NCI-H2196 (cell line): ENCODE measurements around the gene UMODL1.

Experiments used
- DNase-seq: peaks from one replicate; lab custom pipeline; 2025; ENCODE audit not compliant: unreplicated experiment; lab: John Stamatoyannopoulos, UW

The UMODL1 gene

DNA sequence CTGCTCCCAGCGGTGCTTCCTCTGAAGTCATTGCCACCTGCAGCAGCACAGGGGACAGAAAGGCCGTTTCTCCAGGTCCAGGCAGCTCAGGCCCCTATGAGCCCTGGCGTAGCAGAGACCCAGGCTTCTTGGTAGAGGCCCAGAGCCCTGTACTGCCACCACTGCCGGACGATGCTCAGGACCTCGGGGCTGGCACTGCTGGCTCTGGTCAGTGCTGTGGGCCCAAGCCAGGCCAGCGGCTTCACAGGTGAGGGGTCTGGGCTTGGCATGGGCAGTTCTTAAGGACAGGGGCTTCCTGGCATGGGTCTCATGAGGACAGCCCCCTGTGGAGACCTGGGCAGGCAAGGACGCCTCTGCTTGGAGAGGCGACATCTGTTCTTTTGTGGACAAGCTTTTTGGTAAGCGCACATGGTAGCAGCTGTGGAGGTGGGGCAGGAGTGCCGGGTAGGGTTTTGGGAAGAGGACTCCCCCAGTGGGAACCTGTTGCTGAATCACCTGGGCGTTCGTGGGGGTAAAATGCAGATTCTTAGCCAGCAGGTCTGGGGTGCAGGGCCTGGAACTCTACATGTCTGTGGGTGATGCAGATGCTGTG lies at the start of gene UMODL1:
TSS of gene UMODL1 (plus strand) at position 172 of the 592 bp plus-strand sequence. CDS start at position 172, 0 bp downstream.
- no peak for DNase-seq

DNA sequence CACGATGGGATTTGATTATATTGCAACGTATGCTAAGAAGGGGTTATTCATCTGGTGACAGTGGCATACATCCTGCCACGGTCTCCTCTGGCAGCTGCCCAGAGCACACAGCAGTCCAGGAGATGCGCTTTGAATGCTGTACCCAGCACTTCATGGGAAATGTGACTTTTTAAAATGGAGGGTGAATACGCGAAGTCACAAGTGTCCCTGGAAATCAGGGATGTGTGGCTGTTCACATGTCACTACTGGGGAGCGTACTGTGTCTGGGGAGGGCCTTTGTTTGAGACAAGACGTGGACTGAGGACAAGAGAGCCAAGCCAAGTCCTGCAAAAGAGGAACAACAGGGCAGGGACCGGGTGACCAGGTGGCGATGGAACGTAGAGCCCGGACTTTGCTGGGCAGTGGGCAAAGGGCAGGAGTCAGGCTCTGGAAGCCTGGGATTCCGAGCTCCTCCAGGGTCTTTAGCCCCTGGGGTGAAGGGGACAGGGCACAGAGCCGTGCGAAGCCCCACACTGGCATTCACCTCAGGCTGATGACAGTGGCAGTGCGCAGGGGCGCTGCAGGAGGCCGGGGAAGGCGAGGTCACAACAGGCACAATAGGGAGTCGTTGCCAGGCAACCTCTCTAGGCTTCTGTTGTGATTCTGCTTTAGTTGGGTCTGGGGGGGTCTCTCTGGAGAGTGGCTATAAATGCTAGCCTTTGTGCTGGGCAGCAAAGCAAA lies 49.6 kb upstream of the UMODL1 start:
- no peak for DNase-seq

DNA sequence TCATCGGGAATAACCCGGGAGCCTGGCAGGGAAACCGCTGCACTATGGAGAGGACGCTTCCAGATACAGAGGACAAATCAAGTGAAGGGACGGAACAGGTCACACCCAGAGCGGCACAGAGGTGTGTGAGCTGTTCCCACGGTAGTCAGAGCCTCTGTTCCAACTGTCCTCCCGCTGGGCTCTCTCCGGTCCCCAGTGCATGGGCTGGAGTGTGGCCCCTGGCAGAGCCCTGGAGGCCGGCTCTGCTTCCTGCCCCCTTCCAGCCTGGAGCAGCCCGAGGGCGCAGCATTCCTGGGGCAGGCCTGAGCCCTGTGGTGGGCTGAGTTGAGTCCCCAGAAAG lies 49.1 kb upstream of the UMODL1 start:
- DNase-seq: no peak

GRCh38 chr21:42022906-42023305 lies 48.2 kb upstream of the UMODL1 start:
- no peak for DNase-seq

GRCh38 chr21:42025376-42026081 lies 45.6 kb upstream of the UMODL1 start:
- DNase-seq: no peak

DNA sequence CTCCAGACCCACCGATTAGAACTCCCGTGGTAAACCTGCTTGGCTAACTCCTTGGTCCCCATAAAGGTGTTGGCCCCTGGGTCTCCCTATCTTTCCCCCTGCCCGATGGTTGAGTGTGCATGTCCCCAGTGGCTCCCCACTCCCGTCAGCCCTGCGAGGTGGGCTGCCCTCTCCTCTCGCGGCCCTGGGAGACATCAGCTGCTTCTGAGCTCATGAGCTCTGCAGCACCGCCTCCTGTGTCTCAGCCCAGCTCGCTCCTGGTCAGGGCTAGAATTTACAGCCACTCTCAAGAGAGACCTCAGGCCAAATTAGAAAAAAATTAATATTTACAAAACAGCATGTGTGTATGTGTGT lies 45.1 kb upstream of the UMODL1 start:
- no peak for DNase-seq

- no peak for DNase-seq
Observed at GRCh38 chr21:42027085-42027821, 43.9 kb upstream of the UMODL1 start.

DNA sequence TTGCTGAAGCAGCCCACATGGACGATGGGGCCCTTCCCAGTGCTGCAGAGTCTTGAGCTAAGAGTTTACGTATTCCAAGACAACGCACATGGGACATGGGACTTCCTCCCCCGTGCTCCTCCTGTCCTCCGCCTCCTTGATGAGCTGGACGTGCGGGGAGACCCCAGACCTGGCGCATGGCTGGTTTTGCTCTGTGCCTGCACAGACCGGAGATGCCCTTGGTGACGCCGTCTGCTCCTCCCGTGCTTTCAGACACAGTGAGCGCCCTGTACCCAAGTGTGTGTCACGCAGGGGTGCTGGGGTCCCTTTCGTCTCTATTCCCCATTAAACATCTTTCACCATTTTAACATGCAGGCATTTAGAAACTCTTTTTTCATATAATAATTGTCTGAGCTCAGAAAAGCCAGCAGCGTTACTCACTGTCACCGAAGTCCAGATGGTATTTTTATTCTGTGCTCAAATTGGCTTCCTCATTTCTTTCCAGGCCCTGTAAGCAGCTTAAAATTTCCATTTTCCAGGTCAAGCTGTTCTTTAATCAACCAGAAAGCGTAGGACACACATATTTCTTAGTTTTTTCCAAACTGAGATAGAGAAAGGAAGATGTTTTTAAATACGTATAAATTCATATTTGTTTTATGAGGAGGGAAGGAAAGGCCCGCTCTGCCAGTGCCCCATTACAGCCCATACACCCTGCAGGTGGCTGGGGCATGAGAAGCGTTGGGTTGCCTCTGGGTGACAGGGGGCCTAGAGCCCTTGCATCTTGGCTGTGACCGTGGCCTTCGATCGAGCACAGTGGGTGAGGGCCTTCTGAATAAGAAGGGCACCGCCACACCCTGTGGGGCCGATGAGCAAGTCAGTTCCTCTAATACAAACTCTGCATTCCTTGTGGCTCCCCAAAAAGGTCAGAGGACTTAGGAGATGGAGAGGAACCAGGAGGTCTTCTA lies 43.0 kb upstream of the UMODL1 start:
- DNase-seq: no peak

DNA sequence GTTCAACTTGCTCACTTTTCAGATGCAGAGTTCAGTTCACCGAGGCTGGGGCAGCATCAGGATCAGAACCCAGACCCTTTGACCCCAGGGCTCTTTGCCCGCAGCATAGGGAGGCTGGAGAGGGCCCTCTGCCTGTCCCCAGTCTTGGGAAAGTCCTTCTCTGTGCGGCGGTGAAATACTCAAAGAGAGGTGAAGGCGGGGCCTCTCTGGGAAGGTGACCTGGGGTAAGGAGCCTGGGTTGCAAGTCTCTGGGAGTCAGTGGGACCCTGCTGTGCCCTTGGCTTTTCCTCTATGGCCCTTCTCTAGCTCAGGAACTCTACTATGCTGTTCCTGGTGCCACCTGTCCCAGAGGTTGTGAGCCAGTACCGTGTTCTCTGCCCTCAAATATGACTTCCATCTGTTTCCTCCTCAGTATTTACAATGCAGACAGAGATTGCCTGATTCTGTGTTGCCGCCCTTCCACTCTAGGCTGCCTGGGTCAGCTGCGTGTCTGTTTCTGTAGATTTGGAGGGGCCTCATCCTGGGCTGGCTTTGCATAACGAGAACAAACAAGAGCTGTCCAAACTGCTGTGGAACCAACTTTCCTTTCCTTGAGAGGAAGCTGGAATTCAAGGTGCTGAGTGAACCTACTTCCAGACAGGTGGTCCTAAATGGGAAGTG lies 42.2 kb upstream of the UMODL1 start:
- no peak for DNase-seq

DNA sequence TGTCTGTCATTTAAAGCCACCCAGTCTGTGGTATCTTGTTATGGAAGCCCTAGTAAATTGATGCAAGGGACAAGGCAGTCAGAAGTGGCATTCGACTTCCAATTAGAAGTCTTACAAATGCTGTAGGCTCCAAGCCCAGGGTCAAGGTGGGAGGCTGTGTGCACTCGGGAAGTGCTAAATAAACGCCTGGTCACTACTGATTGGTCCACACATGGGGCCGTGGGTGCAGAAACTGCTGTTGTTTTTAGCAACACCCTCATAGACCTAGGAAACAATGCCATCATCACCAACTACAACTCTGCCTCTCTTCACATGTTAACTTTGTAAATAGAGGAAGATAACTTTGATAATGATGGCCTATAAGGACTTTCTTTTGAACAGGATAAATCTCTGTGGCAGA lies 40.8 kb upstream of the UMODL1 start:
- no peak for DNase-seq

- DNase-seq: no peak
Observed at GRCh38 chr21:42031241-42031640, 39.9 kb upstream of the UMODL1 start.

DNA sequence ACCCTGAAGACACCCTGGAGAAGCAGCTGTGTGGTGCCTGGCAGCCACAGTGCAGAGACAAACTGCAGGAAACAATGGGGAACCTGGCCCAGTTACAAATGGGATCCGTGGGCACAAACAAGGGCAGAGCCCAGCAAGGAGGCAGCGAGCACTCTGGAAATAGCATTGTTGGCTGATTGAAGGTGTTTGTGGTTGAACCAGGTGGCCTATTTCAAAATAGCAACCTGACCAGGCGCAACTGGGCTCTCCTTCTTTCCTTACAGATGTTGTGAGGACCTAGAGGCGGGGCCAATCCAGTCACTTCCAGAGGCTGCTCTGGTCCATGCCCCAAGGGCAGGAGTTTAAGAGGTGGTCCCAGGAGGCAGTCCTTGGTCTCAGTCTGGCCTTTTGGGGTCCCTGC lies 39.3 kb upstream of the UMODL1 start:
- DNase-seq: peak; percentile 25

DNA sequence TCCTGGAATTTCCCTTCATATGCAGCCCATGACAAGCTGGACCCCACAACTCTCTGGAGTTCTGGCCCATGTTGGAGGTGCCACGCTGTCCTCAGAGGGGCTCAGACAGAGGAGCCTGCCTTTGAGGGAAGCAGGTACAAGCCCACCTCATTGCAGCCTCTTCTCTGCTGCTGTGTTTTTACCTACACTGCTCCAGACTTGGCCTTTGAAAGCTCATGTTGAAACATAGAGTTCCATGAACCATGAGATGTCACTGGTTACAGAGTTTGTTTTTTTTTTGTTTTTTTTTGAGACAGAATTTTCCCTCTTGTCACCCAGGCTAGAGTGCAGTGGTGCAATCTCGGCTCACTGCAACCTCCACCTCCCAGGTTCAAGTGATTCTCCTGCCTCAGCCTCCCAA lies 38.9 kb upstream of the UMODL1 start:
- DNase-seq: no peak

- no peak for DNase-seq
Observed at GRCh38 chr21:42032968-42033367, 38.1 kb upstream of the UMODL1 start.

GRCh38 chr21:42036313-42036712 lies 34.8 kb upstream of the UMODL1 start:
- DNase-seq: no peak

DNA sequence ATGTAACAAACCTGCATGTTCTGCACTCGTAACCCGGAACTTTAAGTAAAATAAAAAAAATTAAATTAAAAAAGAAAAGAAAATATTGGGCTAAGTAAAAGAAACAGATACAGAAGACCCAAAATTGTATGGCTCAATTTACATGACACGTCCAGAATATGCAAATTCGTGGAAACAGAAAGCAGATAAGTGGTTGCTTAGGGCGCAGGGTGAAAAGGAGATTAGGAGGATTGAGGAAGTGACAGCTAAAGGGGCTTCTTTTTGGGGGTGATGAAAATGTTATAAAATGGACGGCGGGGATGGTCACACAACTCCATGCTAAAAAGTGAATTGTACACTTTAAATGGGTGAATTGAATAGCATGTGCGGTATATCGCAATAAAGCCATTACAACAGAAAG lies 33.6 kb upstream of the UMODL1 start:
- no peak for DNase-seq

DNA sequence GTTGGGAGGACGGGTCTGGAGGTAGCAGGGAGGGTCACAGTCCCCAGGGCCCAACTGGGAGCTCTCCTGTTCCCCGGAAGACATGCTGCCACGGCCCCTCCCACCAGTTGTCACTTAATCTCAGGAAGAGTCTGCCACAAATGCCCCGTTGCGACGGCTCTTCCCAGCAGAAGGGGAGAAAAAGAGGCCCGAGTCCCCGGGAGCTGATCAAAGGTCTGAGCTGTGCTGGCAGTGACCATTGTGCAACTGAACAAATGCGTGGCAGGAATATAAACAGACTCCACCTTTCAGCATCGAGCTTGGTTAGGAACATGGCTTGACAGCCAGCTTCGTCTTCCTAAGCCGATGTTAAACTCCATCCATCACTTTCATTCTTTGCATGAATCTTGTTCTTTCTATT lies 33.2 kb upstream of the UMODL1 start:
- DNase-seq: no peak

DNA sequence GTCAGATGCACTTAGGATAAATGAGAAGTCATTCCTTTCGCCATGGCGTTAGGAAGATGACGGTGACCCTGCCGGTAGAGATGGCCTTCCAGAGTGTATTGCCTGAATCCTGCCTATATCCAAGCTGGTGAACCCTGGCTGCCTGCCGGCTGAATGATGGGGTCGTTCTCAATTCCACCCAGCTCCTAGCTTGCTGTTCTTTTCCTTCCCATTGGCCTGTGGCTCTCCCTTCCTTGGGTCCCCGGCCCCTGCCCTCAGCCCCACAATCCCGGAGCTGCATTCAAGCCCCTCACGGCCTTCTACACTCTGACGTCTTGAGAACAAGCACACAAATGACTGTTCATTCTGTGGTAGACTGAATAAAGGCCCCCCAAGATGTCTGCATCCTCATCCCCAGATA lies 32.7 kb upstream of the UMODL1 start:
- DNase-seq: no peak

DNA sequence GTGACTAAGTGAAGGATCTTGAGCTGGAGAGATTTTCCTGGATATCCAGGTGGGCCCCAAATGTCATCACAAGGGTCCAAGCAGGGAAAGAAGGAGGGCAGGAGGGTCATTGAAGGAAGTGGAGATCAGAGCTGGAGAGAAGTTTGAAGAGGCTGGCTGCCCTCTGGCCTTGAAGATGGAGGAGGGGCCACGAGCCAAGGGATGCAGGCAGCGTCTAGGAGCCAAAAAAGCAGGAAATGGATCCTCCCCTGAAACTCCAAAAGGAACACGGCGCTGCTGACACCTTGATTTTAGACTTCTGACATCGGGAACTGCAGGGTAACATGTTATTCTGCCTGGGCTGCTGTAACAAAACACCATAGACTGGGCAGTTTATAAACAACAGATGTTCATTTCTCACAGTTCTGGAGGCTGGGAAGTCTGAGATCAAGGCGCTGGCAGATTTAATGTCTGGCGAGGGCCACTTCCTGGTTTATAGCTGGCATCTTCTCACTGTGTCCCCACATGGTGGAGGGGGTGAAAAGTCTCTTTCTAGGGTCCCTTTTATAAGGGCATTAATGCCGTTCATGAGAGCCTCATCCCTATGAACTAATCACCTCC lies 32.2 kb upstream of the UMODL1 start:
- DNase-seq: no peak

DNA sequence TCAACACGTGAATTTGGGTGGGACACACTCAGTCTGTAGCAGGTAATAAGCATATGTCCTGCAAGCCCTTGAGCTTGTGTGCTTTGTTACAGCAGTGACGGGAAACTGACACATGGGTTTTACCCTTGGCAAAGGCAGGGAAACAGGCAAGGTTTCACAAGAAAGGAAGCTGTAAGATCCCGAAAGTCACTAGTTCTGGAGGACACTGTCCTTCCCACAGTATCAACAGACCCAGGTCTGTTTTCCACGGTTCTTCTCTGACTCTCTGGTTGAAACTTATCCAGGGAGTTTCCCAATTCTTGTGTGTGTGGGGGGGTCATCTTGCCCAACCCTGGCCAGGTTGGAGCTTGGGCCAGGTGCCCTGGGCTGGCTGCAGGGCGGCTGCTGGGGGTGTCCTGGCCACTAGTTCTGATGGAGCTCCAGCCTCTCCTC lies 31.6 kb upstream of the UMODL1 start:
- no peak for DNase-seq
